Erythroblast (primary cell): Measurements from ENCODE around the gene UFM1.

Source experiments
- DNase-seq, 2 experiments: peaks; one replicate each; lab custom pipeline; 2025; lab: John Stamatoyannopoulos, UW
- GATA1 ChIP-seq: IDR thresholded peaks from 2 replicates; pipeline ENCODE4 v1.6.1; 2011; ENCODE audit warnings: low read depth, mild to moderate bottlenecking, control low read depth, low read length, moderate library complexity
- POLR2A ChIP-seq: IDR thresholded peaks from 2 replicates; pipeline ENCODE4 v1.6.1; 2011; ENCODE audit warnings: mild to moderate bottlenecking, low read length

The UFM1 gene

GRCh38 chr13:38382946-38383345, 33.3 kb downstream of the UFM1 start:
- DNase-seq = no peak
- TF ChIP-seq POLR2A (no peak), GATA1 (no peak)

DNA sequence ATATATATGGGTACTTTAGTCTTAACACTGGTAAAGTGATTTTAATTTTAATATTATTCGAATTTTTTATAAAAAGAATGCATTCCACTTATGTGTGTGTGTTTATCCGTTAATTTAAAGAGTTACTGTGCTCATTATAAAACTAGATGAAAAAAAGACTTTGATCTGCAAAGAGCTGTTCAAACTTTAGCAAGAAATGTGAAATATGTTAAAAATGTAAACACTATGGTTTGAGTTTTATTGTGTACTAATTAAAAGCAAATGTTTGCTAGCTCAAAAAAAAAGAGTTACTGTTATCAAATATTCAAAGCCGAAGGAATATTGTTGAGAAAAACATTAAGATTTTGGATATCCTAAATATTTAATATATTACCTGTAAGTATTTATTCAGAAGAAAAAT, 34.5 kb downstream of the UFM1 start:
- DNase-seq = no peak
- TF ChIP-seq POLR2A (no peak), GATA1 (no peak)

- TF ChIP-seq GATA1 = no peak
- TF ChIP-seq POLR2A = no peak
- DNase-seq = no peak
These were observed 35.7 kb downstream of the UFM1 start for GRCh38 chr13:38385153-38385891.

DNA sequence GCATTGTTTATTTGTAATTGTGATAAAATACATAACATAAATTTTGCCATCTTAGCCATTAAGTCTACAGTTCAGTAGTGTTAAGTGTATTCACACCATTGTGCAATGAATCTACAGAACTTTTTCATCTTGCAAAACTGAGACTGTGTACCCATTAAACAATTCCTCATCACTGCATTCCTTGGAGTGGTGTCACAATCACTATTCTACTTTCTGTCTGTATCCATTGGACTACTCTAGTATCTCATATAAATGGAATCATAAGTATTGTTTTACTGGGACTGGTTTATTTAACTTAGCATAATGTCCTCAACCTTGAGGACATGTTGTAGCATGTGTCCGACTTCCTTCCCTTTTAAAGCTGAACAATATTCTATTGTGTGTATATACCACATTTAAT, 36.8 kb downstream of the UFM1 start:
- no peak for TF ChIP-seq GATA1
- TF ChIP-seq POLR2A = no peak

GRCh38 chr13:38391341-38391740, 41.7 kb downstream of the UFM1 start:
- DNase-seq = no peak
- TF ChIP-seq POLR2A (no peak), GATA1 (no peak)

More for the DNA sequence above, 36.8 kb downstream of the UFM1 start:
- no peak for DNase-seq

- no peak for TF ChIP-seq POLR2A
- TF ChIP-seq GATA1 = no peak
- DNase-seq = no peak
These were observed 45.3 kb downstream of the UFM1 start for GRCh38 chr13:38394777-38395496.

- TF ChIP-seq POLR2A (no peak), GATA1 (no peak)
- no peak for DNase-seq
These were observed 45.8 kb downstream of the UFM1 start for GRCh38 chr13:38395497-38395788.

DNA sequence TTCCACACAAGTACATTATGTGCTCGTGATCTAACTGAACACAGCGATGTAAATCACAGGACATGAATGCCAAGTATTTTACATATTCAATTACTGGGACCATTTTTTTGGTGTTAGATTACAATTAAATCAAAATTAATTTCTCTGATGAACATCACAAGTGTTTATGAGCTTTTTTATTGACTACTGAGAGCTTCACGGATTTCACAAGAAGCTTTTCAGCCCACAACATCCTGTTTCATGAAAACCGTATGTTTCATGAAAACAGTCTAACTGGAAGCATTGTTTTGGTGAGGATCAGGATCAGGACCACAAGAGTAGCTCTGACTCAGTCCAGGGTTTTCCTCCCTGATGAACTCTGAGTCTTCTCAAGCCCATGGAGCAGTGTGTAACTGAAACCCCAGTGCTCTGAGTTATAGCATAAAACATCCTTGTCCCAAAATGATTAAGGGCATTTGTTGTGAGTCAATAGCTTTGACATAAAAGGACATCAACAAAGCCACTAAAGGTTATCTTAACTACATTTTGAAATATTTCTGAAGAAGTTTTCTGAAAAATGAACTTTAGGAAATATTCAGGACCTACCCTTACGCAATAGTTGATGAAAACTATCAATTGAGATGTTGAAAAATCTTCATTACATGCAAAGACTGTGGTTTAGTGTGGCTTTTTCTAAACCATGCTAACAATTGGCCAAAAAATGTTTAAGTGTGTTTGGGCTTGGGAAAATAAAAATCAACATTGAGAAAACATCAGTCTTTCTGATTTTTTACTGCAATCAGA, 49.3 kb downstream of the UFM1 start:
- no peak for DNase-seq
- TF ChIP-seq GATA1 (no peak), POLR2A (no peak)

GRCh38 chr13:38399535-38399934, 49.9 kb downstream of the UFM1 start:
- TF ChIP-seq GATA1 = no peak
- no peak for TF ChIP-seq POLR2A

GRCh38 chr13:38401276-38401675, 51.6 kb downstream of the UFM1 start:
- TF ChIP-seq POLR2A (no peak), GATA1 (no peak)
- no peak for DNase-seq

More at GRCh38 chr13:38399535-38399934, 49.9 kb downstream of the UFM1 start:
- no peak for DNase-seq

- no peak for DNase-seq
- TF ChIP-seq POLR2A (no peak), GATA1 (no peak)
These were observed 55.6 kb downstream of the UFM1 start for GRCh38 chr13:38405216-38405615.

DNA sequence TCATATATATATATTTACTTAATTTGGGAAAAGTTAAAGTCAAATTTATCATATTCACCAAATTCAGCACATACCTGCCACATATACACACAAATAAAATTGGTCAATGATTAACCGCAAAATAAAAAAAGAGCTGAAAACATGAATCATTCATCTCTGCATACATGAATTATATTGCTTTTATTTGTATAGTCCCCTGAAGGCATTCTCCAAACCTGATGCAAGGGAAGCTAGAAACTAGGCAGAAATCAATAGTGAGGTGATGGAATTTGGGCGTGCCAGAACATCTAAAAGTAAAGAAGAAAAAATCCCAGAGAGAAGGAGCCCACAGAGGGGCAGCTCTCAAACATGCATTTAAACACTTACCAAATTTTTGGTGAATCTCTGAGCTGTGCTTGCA, 60.1 kb downstream of the UFM1 start:
- TF ChIP-seq POLR2A = no peak
- TF ChIP-seq GATA1 = no peak
- DNase-seq = no peak

DNA sequence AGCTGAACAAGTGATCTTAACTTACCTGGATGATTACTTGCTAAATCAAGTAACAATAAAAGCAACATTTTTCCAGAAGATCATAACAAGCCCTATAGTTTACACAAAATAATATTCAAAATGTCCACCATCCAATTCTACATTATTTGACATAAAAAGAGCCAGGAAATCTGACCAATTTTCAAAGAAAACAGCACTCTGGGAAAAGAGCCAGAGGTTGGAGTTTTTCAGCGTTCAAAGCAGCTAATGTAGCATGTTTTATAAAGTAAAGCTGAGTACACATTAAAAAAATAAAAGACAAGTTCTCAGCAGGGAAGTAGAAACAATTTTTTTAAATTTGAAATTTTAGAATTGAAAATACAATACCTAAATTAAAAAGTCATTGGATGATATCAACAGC, 62.6 kb downstream of the UFM1 start:
- no peak for TF ChIP-seq GATA1
- TF ChIP-seq POLR2A = no peak
- no peak for DNase-seq
